Activated T-cell treated with anti-CD3 and anti-CD28 coated beads for 1 hour (primary cell): ENCODE results near the gene RFTN1.
"Not testable (repeated sequence)": the region's sequence is repeated elsewhere in the genome, so short reads cannot be mapped to it uniquely, and the experiment has no call there.

Experiments
- DNase-seq: peaks from one replicate; pipeline ENCODE4 v3.0.0-alpha.2; 2020; ENCODE audit warnings: low read depth

Gene RFTN1

GRCh38 chr3:16326724-16327349, 186.7 kb downstream of the RFTN1 start:
- no peak for DNase-seq

GRCh38 chr3:16325850-16326249, 187.6 kb downstream of the RFTN1 start:
- DNase-seq: no peak

- no peak for DNase-seq
These were observed 189.8 kb downstream of the RFTN1 start for GRCh38 chr3:16323737-16324136.

GRCh38 chr3:16322189-16322588, 191.3 kb downstream of the RFTN1 start:
- DNase-seq: no peak

- no peak for DNase-seq
These were observed 192.8 kb downstream of the RFTN1 start for GRCh38 chr3:16320711-16321110.

GRCh38 chr3:16319723-16320122, 193.8 kb downstream of the RFTN1 start:
- DNase-seq: no peak

GRCh38 chr3:16319307-16319706, 194.2 kb downstream of the RFTN1 start:
- peak; percentile 75 for DNase-seq

GRCh38 chr3:16318176-16318575, 195.3 kb downstream of the RFTN1 start:
- no peak for DNase-seq

- DNase-seq: no peak
These were observed 195.9 kb downstream of the RFTN1 start for GRCh38 chr3:16317561-16317945.

GRCh38 chr3:16316847-16317560, 196.5 kb downstream of the RFTN1 start:
- no peak for DNase-seq

GRCh38 chr3:16316396-16316795, 197.1 kb downstream of the RFTN1 start:
- DNase-seq: no peak

GRCh38 chr3:16315623-16316022, 197.9 kb downstream of the RFTN1 start:
- DNase-seq: no peak

GRCh38 chr3:16313886-16314645, 199.4 kb downstream of the RFTN1 start:
- DNase-seq: no peak

- peak; percentile 38 for DNase-seq
These were observed 201.5 kb downstream of the RFTN1 start for GRCh38 chr3:16311960-16312451.

GRCh38 chr3:16310486-16310885, 203.0 kb downstream of the RFTN1 start:
- not testable (repeated sequence) for DNase-seq

- DNase-seq: no peak
These were observed 203.9 kb downstream of the RFTN1 start for GRCh38 chr3:16309558-16309957.

- DNase-seq: no peak
These were observed 204.8 kb downstream of the RFTN1 start for GRCh38 chr3:16308727-16309126.

GRCh38 chr3:16307832-16308531, 205.5 kb downstream of the RFTN1 start:
- no peak for DNase-seq

GRCh38 chr3:16305111-16305541, 208.4 kb downstream of the RFTN1 start:
- DNase-seq: no peak

GRCh38 chr3:16304061-16305010, 209.2 kb downstream of the RFTN1 start:
- no peak for DNase-seq

GRCh38 chr3:16303037-16303575, 210.4 kb downstream of the RFTN1 start:
- no peak for DNase-seq
